Lung (tissue), 12 donors: ENCODE measurements around the gene MYO1F. TPM values are rescaled to one million over a fixed set of nuclear protein-coding genes. Genes with fewer than 3 reads are reported as not detected.

Experiments used
- ATAC-seq: fragments of 200-7000 bp; cut with Tn5 transposase; one replicate; pipeline ENCODE4 v1.9.1; 2020; ENCODE audit warnings: moderate number of reproducible peaks; ENCODE audit not compliant: insufficient read depth, low FRiP score
- DNase-seq, 3 donors: peaks; one replicate each; pipeline ENCODE4 v3.0.0-alpha.2; 2013 to 2017
- H3K27ac ChIP-seq, 2 donors: one replicate each; pipeline ENCODE4 v1.5.1; 2013; ENCODE audit warnings: mild to moderate bottlenecking in 2 of 2, moderate library complexity in 2 of 2, control low read depth in 1 of 2, inconsistent platforms in 1 of 2, low read depth in 1 of 2, low read length in 1 of 2
- H3K27me3 ChIP-seq, 3 donors: one replicate each; pipeline ENCODE4 v1.5.1; 2013; ENCODE audit warnings: low read length in 2 of 3; ENCODE audit not compliant: control insufficient read depth in 3 of 3, insufficient read depth in 3 of 3
- H3K36me3 ChIP-seq, 4 donors: one replicate each; pipeline ENCODE4 v1.5.1; 2013; ENCODE audit warnings: low read length in 4 of 4, mild to moderate bottlenecking in 1 of 4, moderate library complexity in 1 of 4; ENCODE audit not compliant: control insufficient read depth in 4 of 4, insufficient read depth in 4 of 4
- H3K4me1 ChIP-seq, 5 donors: one replicate each; pipeline ENCODE4 v1.5.1; 2013; ENCODE audit warnings: low read length in 5 of 5, mild to moderate bottlenecking in 2 of 5, moderate library complexity in 1 of 5; ENCODE audit not compliant: control insufficient read depth in 5 of 5, insufficient read depth in 5 of 5
- H3K4me3 ChIP-seq: one replicate; pipeline ENCODE4 v1.5.1; 2013; ENCODE audit warnings: mild to moderate bottlenecking, control low read depth, moderate library complexity
- H3K9ac ChIP-seq, 2 donors: one replicate each; pipeline ENCODE4 v1.5.1; 2013; ENCODE audit warnings: low read length in 2 of 2, control low read depth in 1 of 2; ENCODE audit not compliant: insufficient read depth in 1 of 2
- H3K9me3 ChIP-seq, 4 donors: one replicate each; pipeline ENCODE4 v1.5.1; 2013; ENCODE audit warnings: low read length in 3 of 4, mild to moderate bottlenecking in 1 of 4, moderate library complexity in 1 of 4; ENCODE audit not compliant: control insufficient read depth in 4 of 4, insufficient read depth in 3 of 4
- WGBS, 2 donors: extraction: QIAGEN DNeasy Blood & Tissue Kit; methylation state at CpG; one replicate each; pipeline ENCODE4 v1.1.7; 2013; 5-methylcytosine and 5-hydroxymethylcytosine counted together
- polyA plus RNA-seq, 2 donors: library from polyadenylated mRNA; stranded (reverse); fragments of 200-250 nt; gene quantifications; one replicate each; pipeline ENCODE4 v1.2.1, GENCODE V29; 2013
- total RNA-seq, 2 donors: library from RNA; depleted of rRNA in 1 of 2; stranded (reverse); fragments of >200 nt in 1 of 2; gene quantifications; one replicate each; pipeline ENCODE4 v1.2.1, GENCODE V29; 2014 to 2021
- TF ChIP-seq, protein P1 (sequence below): IDR thresholded peaks from 2 replicates; pipeline ENCODE4 v1.5.1; 2012; ENCODE audit warnings: mild to moderate bottlenecking; ENCODE audit errors: control extremely low read depth, extremely low read depth
- donor health status: control.
- donor health status: control.
- donor health status: Bipolar disorder and iron deficiency.
- donor health status: healthy.
- donor health status: DM: yes; HTN: yes; CAD: no.

Gene MYO1F
- total and polyA plus RNA-seq, 4 donors = 23.4 to 127 (median 73.2) TPM

DNA sequence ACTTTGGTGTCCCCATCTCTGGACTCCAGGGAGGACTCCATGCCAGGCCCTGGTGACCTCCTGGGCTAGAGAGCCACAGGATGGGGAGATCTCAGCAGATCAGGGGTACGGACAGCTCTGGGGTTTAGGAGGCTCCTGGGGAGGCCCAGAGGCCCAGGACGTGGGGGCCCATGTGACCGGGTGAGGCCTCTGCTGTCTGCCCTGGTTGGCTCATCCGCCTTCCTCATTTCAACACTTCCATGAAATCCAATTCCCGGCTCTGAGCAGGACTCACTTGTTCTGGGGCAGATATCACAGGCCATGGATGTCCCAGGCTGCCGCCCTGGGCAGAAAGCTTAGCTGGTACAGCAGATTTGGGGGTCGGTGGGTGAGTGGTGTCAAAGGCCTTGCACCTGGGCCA is 73.7 kb downstream of the MYO1F start:
- no peaks in the 10 kb centered on the region for H3K9me3 ChIP-seq
- no peaks in the 10 kb centered on the region for H3K27me3 ChIP-seq
- no peak overlapping the region for H3K4me3 ChIP-seq
- ATAC-seq (no peak), DNase-seq (no peak)
- H3K27ac ChIP-seq = peak overlapping the region in 1 of 2 donors; percentile 44
- no peak overlapping the region for H3K9ac ChIP-seq
- TF ChIP-seq, protein P1, sequence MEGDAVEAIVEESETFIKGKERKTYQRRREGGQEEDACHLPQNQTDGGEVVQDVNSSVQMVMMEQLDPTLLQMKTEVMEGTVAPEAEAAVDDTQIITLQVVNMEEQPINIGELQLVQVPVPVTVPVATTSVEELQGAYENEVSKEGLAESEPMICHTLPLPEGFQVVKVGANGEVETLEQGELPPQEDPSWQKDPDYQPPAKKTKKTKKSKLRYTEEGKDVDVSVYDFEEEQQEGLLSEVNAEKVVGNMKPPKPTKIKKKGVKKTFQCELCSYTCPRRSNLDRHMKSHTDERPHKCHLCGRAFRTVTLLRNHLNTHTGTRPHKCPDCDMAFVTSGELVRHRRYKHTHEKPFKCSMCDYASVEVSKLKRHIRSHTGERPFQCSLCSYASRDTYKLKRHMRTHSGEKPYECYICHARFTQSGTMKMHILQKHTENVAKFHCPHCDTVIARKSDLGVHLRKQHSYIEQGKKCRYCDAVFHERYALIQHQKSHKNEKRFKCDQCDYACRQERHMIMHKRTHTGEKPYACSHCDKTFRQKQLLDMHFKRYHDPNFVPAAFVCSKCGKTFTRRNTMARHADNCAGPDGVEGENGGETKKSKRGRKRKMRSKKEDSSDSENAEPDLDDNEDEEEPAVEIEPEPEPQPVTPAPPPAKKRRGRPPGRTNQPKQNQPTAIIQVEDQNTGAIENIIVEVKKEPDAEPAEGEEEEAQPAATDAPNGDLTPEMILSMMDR = no peak
- 56 to 74% methylated on average over 7 of the region's 7 CpGs for WGBS, 2 donors
- H3K4me1 ChIP-seq = peaks cover 0 to 10% (median 3%) of the 10 kb centered on the region in 5 donors
- no peaks in the 10 kb centered on the region for H3K36me3 ChIP-seq

GRCh38 chr19:8501981-8502380 is 75.3 kb downstream of the MYO1F start:
- TF ChIP-seq, protein P1 = no peak
- no peak for DNase-seq
- 30 to 63% methylated on average over 14 of the region's 14 CpGs for WGBS, 2 donors
- Histone ChIP-seq H3K9me3 (no peaks in the 10 kb centered on the region), H3K36me3 (peaks cover 0 to 3% (median 0%) of the 10 kb centered on the region in 4 donors), H3K27me3 (no peaks in the 10 kb centered on the region), H3K4me1 (peaks cover 0 to 10% (median 3%) of the 10 kb centered on the region in 5 donors), H3K9ac (no peak overlapping the region), H3K27ac (peak overlapping the region in 1 of 2 donors; percentile 30), H3K4me3 (no peak overlapping the region)
- ATAC-seq = no peak

- H3K4me3 ChIP-seq = no peak overlapping the region
- peak overlapping the region in 1 of 2 donors; percentile 30 for H3K27ac ChIP-seq
- H3K27me3 ChIP-seq = no peaks in the 10 kb centered on the region
- 40 to 65% methylated on average over 6 of the region's 6 CpGs for WGBS, 2 donors
- TF ChIP-seq, protein P1 = no peak
- peaks cover 0 to 10% (median 3%) of the 10 kb centered on the region in 5 donors for H3K4me1 ChIP-seq
- ATAC-seq (no peak), DNase-seq (no peak)
- no peaks in the 10 kb centered on the region for H3K9me3 ChIP-seq
- peaks cover 0 to 3% (median 0%) of the 10 kb centered on the region in 4 donors for H3K36me3 ChIP-seq
- no peak overlapping the region for H3K9ac ChIP-seq
Observed at GRCh38 chr19:8501516-8501915, 75.7 kb downstream of the MYO1F start.

- no peak for DNase-seq
- 22 to 45% methylated on average over 7 of the region's 7 CpGs for WGBS, 2 donors
- ATAC-seq = no peak
- no peak overlapping the region for H3K9ac ChIP-seq
- TF ChIP-seq, protein P1 = no peak
- H3K4me3 ChIP-seq = no peak overlapping the region
- H3K9me3 ChIP-seq = no peaks in the 10 kb centered on the region
- no peaks in the 10 kb centered on the region for H3K4me1 ChIP-seq
- H3K27me3 ChIP-seq = no peaks in the 10 kb centered on the region
- peaks cover 0 to 3% (median 1%) of the 10 kb centered on the region in 4 donors for H3K36me3 ChIP-seq
- H3K27ac ChIP-seq = no peak overlapping the region
Observed at GRCh38 chr19:8500158-8500557, 77.1 kb downstream of the MYO1F start.
